ENCODE measurements around the gene IGF2BP2. TPM values are rescaled to one million over a fixed set of nuclear protein-coding genes. Genes with fewer than 3 reads are reported as not detected.

Gene IGF2BP2
- total RNA-seq, 2 donors from 2014 or later = 143 to 162 TPM

GRCh38 chr3:185718736-185719593 is 105.9 kb downstream of the IGF2BP2 start:
- DNase-seq = no peak
- Mint-ChIP-seq H3K27ac (peak overlapping the region; percentile 24), H3K27me3 (ENCODE audit: insufficient read depth) (no peaks in the 10 kb centered on the region), H3K4me3 (no peak overlapping the region), H3K4me1 (peaks cover 43% of the 10 kb centered on the region), H3K9me3 (no peaks in the 10 kb centered on the region), H3K36me3 (ENCODE audit: low read depth) (peaks cover 12% of the 10 kb centered on the region)
- H3K27ac ChIP-seq (ENCODE audit: low read depth, low read length) = no peak overlapping the region
- no peak overlapping the region for H3K4me3 ChIP-seq (ENCODE audit: low read length)
- peaks cover 20% of the 10 kb centered on the region for H3K4me1 ChIP-seq (ENCODE audit: control insufficient read depth, insufficient read depth, low read length)
- H3K27me3 ChIP-seq (ENCODE audit: control insufficient read depth, insufficient read depth, low read length, poor library complexity, severe bottlenecking) = no peaks in the 10 kb centered on the region
- whole genome bisulfite sequencing, 2 experiments (ENCODE audit: insufficient coverage in 1 of 2, insufficient read length in 1 of 2) = 94 to 98% methylated on average over 6 to 7 of the region's 7 CpGs
- H3K9ac ChIP-seq (ENCODE audit: extremely low read depth, low read length, poor library complexity, severe bottlenecking) = no peak overlapping the region
- no peaks in the 10 kb centered on the region for H3K9me3 ChIP-seq (ENCODE audit: control insufficient read depth, low read length)
- peaks cover 4% of the 10 kb centered on the region for H3K36me3 ChIP-seq (ENCODE audit: control insufficient read depth, insufficient read depth, low read length)
- no peak for TF ChIP-seq CTCF (conservative IDR thresholded peaks at IDR 0.05)

GRCh38 chr3:185717627-185718402 is 107.0 kb downstream of the IGF2BP2 start:
- peak overlapping the region; percentile 14 for H3K27ac Mint-ChIP-seq
- H3K4me3 Mint-ChIP-seq = no peak overlapping the region
- H3K27me3 Mint-ChIP-seq (ENCODE audit: insufficient read depth) = no peaks in the 10 kb centered on the region

More at GRCh38 chr3:185717627-185718402, 107.0 kb downstream of the IGF2BP2 start:
- peak; percentile 49 for DNase-seq
- Mint-ChIP-seq H3K9me3 (no peaks in the 10 kb centered on the region), H3K36me3 (ENCODE audit: low read depth) (peaks cover 12% of the 10 kb centered on the region), H3K4me1 (peaks cover 35% of the 10 kb centered on the region)
- Histone ChIP-seq H3K27ac (ENCODE audit: low read depth, low read length) (peak overlapping the region; percentile 62), H3K36me3 (ENCODE audit: control insufficient read depth, insufficient read depth, low read length) (peaks cover 4% of the 10 kb centered on the region), H3K4me1 (ENCODE audit: control insufficient read depth, insufficient read depth, low read length) (peaks cover 20% of the 10 kb centered on the region), H3K9ac (ENCODE audit: extremely low read depth, low read length, poor library complexity, severe bottlenecking) (no peak overlapping the region), H3K4me3 (ENCODE audit: low read length) (no peak overlapping the region), H3K27me3 (ENCODE audit: control insufficient read depth, insufficient read depth, low read length, poor library complexity, severe bottlenecking) (no peaks in the 10 kb centered on the region), H3K9me3 (ENCODE audit: control insufficient read depth, low read length) (no peaks in the 10 kb centered on the region)
- 94 to 95% methylated on average over 9 of the region's 9 CpGs for WGBS, 2 experiments (ENCODE audit: insufficient coverage in 1 of 2, insufficient read length in 1 of 2)
- TF ChIP-seq CTCF (conservative IDR thresholded peaks at IDR 0.05) = peak; percentile 61

Data from endodermal cell (in vitro differentiated cells).